Embryonic facial prominence (tissue), 1 donor: Measurements from ENCODE around the gene ZBTB46.
"Not testable (repeated sequence)": the region's sequence is repeated elsewhere in the genome, so short reads cannot be mapped to it uniquely, and the experiment has no call there.

Experiments used
- DNase-seq: peaks from one replicate; pipeline ENCODE4 v3.0.0-alpha.2; 2016; ENCODE audit errors: extremely low spot score

Gene ZBTB46, protein sequence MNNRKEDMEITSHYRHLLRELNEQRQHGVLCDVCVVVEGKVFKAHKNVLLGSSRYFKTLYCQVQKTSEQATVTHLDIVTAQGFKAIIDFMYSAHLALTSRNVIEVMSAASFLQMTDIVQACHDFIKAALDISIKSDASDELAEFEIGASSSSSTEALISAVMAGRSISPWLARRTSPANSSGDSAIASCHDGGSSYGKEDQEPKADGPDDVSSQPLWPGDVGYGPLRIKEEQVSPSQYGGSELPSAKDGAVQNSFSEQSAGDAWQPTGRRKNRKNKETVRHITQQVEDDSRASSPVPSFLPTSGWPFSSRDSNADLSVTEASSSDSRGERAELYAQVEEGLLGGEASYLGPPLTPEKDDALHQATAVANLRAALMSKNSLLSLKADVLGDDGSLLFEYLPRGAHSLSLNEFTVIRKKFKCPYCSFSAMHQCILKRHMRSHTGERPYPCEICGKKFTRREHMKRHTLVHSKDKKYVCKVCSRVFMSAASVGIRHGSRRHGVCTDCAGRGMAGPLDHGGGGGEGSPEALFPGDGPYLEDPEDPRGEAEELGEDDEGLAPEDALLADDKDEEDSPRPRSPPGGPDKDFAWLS

GRCh38 chr20:63830841-63831588 is at the start of gene ZBTB46:
TSS of gene ZBTB46 (minus strand) at chr20:63831264. CDS start at chr20:63790757, 40,507 bp downstream.
- DNase-seq, result no peak

DNA sequence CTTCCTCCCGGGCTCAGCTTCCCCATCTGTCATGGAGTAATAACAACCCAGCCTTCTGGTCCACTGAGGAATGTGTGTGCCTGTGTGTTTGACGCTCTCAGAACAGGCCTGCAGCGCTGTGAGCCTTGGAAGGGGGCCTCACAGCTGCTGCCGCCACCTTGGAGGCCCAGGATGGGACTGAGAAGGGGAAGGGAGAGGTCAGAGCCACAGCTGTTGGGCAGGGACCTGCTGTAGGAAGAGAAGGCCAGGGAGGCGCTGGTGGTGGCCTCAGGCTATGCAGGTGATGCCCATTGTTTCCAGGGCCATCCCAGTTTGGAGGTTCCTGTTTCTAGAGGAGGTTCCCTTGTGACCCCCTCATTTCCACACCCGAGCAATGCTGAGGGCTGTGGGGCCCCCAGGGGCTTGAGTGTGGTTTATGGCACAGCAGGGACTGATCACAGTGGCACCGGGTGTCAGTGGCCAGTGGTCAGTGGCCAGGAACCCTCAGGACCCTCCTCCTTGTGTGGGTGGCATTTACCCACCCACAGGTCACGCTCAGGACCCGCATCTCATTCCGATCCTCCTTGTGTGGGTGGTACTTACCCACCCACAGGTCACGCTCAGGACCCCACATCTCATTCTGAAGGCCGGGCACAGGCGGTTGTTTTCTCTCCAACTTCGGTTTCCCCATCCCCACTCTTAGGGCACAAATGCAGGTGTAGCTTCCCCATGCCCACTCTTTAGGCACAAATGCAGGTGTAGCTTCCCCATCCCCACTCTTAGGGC is 48.0 kb upstream of the ZBTB46 start:
- DNase-seq, result no peak

GRCh38 chr20:63877755-63878470 is 46.8 kb upstream of the ZBTB46 start:
- no peak for DNase-seq

DNA sequence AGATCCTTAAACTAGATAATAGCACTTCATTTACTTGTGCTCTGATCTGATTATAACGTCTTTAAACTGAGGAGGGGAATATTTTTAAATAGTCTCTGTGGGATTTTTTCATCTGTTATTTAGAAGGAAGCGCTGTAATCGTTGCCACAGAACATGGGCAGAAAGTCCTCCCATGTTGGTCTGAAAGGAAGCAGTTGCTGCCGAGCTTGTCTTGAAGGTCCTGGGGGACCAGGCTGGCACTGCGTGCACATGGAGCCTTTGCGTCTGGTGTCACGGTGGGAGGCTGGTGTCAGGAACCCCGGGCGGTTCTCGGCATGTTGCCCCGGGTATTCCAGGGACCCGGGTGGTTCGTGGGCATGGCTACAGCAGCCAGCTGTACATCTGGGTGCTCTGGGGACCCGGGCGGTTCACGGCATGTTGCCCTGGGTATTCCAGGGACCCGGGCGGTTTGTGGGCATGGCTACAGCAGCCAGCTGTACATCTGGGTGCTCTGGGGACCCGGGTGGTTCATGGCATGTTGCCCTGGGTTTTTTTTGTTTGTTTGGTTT is 45.5 kb upstream of the ZBTB46 start:
- DNase-seq, result no peak

DNA sequence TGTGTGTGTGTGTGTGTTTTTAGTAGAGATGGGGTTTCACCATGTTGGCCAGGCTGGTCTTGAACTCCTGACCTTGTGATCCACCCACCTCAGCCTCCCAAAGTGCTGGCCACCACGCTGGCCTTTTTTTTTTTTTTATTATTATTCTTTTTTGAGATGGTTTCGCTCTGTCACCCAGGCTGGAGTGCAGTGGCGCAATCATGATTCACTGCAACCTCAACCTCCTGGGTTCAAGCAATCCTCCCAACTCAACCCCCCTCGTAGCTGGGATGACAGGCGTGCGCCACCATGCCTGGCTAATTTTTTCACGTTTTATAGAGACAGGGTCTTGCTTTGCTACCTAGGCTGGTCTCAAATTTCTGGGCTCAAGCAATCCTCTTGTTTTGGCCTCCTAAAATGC is 43.2 kb upstream of the ZBTB46 start:
- DNase-seq, result not testable (repeated sequence)

DNA sequence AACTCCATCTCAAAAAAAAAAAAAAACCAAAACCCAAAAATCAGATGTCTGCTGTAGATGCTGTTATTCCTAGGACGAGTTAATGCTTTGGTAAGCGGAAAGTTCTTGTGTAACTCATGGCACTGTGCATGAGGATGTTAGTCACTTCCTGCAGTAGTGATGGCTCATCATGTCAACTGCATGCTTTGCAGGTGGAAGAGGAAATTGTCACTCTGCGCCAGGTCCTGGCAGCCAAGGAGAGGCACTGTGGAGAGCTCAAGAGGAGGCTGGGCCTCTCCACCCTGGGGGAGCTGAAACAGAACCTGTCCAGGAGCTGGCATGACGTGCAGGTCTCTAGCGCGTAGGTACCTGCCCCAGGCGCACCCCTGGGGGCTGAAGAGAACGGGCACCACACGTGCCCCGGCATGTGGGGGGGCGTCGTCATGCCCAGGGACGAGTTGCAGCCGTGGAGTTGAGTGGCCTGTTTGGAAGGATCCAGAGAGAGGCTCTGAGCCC is 42.5 kb upstream of the ZBTB46 start:
- no peak for DNase-seq

GRCh38 chr20:63868264-63868663 is 37.2 kb upstream of the ZBTB46 start:
- DNase-seq, result no peak

- DNase-seq, result not testable (repeated sequence)
Observed at GRCh38 chr20:63867042-63867441, 36.0 kb upstream of the ZBTB46 start.

GRCh38 chr20:63864978-63865640 is 34.0 kb upstream of the ZBTB46 start, which contains the start of gene TPD52L2:
TSS of gene TPD52L2 (plus strand) at chr20:63865270. CDS start at chr20:63865366, 96 bp downstream.
- DNase-seq, result peak; percentile 96

DNA sequence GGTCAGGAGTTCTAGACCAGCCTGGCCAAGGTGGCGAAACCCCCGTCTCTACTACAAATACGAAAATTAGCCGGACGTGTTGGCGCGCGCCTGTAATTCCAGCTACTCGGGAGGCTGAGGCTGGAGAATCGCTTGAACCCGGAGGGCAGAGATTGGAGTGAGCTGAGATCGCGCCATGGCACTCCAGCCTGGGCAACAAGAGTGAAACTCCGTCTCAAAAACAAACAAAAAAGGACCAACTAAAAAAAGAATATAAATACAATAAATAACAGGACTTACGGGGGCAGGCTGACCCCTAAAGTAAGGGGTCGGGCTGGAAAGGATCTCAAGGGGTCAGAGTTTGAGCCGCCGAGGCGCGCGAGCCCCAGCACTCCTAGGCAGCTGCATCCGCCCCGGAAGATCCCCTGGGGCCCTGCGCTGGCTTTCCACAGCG is 33.5 kb upstream of the ZBTB46 start:
- DNase-seq, result no peak

DNA sequence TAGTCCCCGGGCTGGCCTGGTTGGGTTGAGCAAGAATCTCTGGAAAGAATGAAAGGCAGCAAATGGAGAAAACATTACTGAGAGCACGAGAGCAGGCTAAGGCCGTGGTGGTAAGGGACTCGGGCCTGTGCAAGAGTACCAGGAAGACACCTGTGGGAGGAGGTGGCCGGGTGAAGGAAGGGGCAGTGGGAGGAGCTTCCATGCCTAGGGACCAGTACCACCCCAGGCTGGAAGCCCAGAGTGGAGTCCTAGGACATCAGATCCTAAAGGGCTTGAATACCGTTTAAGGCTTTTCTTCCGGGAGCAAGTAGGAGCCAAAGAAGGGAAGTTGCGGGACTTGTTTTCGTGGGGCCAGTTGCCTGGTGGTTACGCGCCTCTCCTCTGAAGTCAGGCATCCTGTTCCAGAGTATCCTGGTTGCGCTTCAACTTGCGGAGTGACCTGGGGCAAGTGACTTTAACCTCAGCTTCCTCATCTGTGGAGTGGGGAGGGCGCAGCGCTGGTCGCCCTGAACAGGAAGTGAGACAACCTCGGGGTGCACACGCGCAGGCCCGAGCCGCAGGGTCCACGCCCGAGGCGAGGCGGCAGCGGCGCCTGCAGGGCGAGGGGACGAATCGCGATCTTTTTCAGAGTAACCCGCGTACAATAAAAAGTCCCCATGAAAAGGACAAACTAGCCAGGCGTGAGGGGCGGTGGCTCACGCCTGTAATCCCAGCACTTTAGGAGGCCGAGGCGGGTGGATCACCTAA is 32.9 kb upstream of the ZBTB46 start:
- no peak for DNase-seq

- DNase-seq, result no peak
Observed at GRCh38 chr20:63863021-63863797, 32.1 kb upstream of the ZBTB46 start.

DNA sequence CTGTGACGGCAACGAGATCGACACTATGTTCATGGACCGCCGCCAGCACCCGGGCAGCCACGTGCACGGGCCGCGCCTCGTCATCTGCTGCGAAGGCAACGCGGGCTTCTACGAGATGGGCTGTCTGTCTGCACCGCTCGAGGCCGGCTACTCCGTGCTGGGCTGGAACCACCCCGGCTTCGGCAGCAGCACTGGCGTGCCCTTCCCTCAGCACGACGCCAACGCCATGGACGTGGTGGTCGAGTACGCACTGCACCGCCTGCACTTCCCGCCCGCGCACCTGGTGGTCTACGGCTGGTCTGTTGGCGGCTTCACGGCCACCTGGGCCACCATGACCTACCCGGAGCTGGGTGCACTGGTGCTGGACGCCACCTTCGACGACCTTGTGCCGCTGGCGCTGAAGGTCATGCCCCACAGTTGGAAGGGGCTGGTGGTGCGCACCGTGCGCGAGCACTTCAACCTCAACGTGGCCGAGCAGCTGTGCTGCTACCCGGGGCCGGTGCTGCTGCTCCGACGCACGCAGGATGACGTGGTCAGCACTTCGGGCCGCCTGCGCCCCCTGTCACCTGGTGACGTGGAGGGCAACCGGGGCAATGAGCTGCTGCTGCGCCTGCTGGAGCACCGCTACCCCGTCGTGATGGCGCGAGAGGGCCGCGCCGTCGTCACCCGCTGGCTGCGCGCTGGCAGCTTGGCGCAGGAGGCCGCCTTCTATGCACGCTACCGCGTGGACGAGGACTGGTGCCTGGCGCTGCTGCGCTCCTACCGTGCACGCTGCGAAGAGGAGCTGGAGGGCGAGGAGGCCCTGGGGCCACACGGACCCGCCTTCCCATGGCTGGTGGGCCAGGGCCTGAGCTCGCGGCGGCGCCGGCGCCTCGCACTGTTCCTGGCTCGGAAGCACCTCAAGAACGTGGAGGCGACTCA is 31.2 kb upstream of the ZBTB46 start:
- no peak for DNase-seq

GRCh38 chr20:63861365-63861934 is 30.4 kb upstream of the ZBTB46 start, which contains the start of gene ABHD16B:
TSS of gene ABHD16B (plus strand) at chr20:63861498. CDS start at chr20:63861541, 43 bp downstream.
- no peak for DNase-seq

DNA sequence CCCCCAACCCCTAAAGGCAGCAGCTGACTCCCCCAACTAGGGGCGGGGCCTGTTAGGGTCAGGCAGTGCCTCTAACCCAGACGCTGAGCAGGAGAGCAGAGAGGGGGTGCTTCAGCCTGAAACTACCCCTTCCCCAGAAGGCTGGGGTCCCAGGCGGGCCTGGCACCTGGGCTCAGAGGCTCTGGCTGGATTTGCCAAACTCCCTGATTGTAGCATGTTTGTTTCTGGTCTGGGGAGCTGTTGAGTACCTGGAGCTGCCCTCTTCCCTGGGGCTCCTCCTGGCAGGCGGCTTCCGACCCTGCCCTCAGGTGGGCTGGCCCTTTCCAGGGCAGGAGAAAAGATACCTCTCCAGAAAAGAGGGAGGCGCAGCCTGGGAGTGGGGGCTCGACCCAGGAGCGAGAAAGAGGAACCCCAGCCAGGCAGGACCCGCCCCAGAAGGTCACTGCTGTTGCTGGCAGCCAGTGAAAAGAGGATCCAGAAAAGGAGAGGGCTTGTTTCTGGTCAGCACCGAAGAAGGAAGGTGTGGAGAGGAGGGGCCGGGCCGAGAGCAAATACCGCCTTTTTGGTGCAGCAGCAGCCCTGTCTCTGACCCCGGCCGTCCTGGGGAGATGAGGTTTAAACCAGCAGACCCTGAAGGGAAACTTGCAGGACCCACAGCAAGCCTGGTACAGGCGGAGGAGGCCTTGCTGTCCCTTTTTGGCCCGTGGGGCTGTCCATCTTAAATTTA is 29.4 kb upstream of the ZBTB46 start:
- no peak for DNase-seq

DNA sequence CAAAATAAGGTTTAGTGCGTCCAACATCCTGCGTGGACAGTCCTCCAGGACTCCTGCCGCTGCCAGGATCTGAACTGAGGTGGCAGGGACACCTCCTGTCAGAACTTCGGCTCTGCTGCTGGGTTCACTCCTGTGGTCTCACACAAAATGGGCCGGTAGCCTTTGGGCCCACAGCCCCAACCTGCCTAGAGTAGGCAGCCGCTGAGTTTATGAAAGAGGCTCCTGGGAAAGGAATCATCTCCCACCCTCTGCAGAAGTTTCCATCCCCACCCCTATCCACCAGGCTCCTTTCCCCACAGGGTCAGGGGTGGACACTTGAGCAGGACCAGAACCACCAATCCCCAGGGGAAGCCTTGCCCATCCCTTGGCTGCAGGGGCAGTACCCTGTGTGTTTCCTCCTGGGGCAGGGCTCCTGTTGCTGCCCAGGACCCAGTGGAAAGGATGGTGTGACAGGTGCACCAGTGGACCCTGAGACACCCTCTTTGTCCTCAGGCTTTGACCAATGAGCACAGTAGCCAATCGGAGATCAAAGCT is 28.2 kb upstream of the ZBTB46 start:
- no peak for DNase-seq
